KMS-11 (cell line): ENCODE results near the gene GFAP.
A peak's percentile ranks its signal among the peaks of the same experiment; 100 is the strongest.

Experiments used
- H2AFZ ChIP-seq: fragments of 200-600 bp; sonication (generic); 2 replicates; pipeline ENCODE4 v1.6.1; 2016; ENCODE audit warnings: antibody characterized with exemption, mixed run types, low read depth
- H3K27ac ChIP-seq: fragments of 200-600 bp; sonication (generic); 2 replicates; pipeline ENCODE4 v1.6.1; 2016; ENCODE audit warnings: mild to moderate bottlenecking, mixed run types
- H3K27me3 ChIP-seq: fragments of 200-600 bp; sonication (generic); 2 replicates; pipeline ENCODE4 v1.6.1; 2017; ENCODE audit warnings: mild to moderate bottlenecking, low read depth, mixed run types, moderate library complexity; ENCODE audit not compliant: insufficient read depth
- H3K36me3 ChIP-seq: fragments of 200-600 bp; sonication (generic); 2 replicates; pipeline ENCODE4 v1.6.1; 2017; ENCODE audit warnings: mild to moderate bottlenecking, mixed run types; ENCODE audit not compliant: insufficient read depth
- H3K4me1 ChIP-seq: fragments of 200-600 bp; sonication (generic); 2 replicates; pipeline ENCODE4 v1.6.1; 2016; ENCODE audit warnings: mild to moderate bottlenecking, low read depth, mixed run types; ENCODE audit not compliant: poor library complexity, severe bottlenecking
- H3K4me2 ChIP-seq: fragments of 200-600 bp; sonication (generic); 2 replicates; pipeline ENCODE4 v1.7.0; 2016; ENCODE audit warnings: mild to moderate bottlenecking, mixed run types
- H3K4me3 ChIP-seq: fragments of 200-600 bp; sonication (generic); IDR thresholded peaks from 2 replicates; pipeline ENCODE4 v1.6.1; 2017; ENCODE audit warnings: low read depth, low read length, mixed read lengths; ENCODE audit not compliant: insufficient read depth
- H3K79me2 ChIP-seq: fragments of 200-600 bp; sonication (generic); 2 replicates; pipeline ENCODE4 v1.6.1; 2016; ENCODE audit warnings: low read depth, mixed run types; ENCODE audit not compliant: insufficient read depth
- H3K9ac ChIP-seq: fragments of 200-600 bp; sonication (generic); 2 replicates; pipeline ENCODE4 v1.6.1; 2016; ENCODE audit warnings: mild to moderate bottlenecking, mixed run types
- H4K20me1 ChIP-seq: fragments of 200-600 bp; sonication (generic); 2 replicates; pipeline ENCODE4 v1.6.1; 2016; ENCODE audit warnings: mild to moderate bottlenecking, mixed run types; ENCODE audit not compliant: insufficient read depth
- CTCF ChIP-seq: fragments of 200-600 bp; sonication (generic); conservative IDR thresholded peaks from 2 replicates; pipeline ENCODE4 v1.6.1; 2017; ENCODE audit warnings: low read depth, mild to moderate bottlenecking, antibody characterized with exemption, low read length, moderate library complexity, mixed read lengths

Gene GFAP

GRCh38 chr17:44956998-44957981 is 42.0 kb upstream of the GFAP start:
- no peak for TF ChIP-seq CTCF
- no peak overlapping the region for H3K9ac ChIP-seq
- no peak overlapping the region for H3K4me3 ChIP-seq
- no peak overlapping the region for H3K27ac ChIP-seq
- H3K36me3 ChIP-seq, result no peaks in the 10 kb centered on the region
- no peaks in the 10 kb centered on the region for H3K4me1 ChIP-seq
- no peak overlapping the region for H3K4me2 ChIP-seq
- H3K27me3 ChIP-seq, result no peaks in the 10 kb centered on the region; the same call in 1 of the 2 replicates
- H4K20me1 ChIP-seq, result no peaks in the 10 kb centered on the region
- H3K79me2 ChIP-seq, result no peaks in the 10 kb centered on the region
- no peak overlapping the region for H2AFZ ChIP-seq

- Histone ChIP-seq H3K9ac (no peak overlapping the region), H2AFZ (no peak overlapping the region), H3K4me1 (no peaks in the 10 kb centered on the region), H3K79me2 (no peaks in the 10 kb centered on the region), H3K27me3 (no peaks in the 10 kb centered on the region; the same call in 1 of the 2 replicates), H3K27ac (no peak overlapping the region), H3K4me3 (no peak overlapping the region), H3K4me2 (no peak overlapping the region), H3K36me3 (no peaks in the 10 kb centered on the region), H4K20me1 (no peaks in the 10 kb centered on the region)
- no peak for TF ChIP-seq CTCF
Observed at GRCh38 chr17:44955674-44956425, 40.5 kb upstream of the GFAP start.

- no peaks in the 10 kb centered on the region for H3K36me3 ChIP-seq
- H3K9ac ChIP-seq, result no peak overlapping the region
- H3K4me3 ChIP-seq, result no peak overlapping the region
- no peak for TF ChIP-seq CTCF
- H3K4me2 ChIP-seq, result no peak overlapping the region
- no peak overlapping the region for H3K27ac ChIP-seq
- H3K27me3 ChIP-seq, result no peaks in the 10 kb centered on the region
- H4K20me1 ChIP-seq, result no peaks in the 10 kb centered on the region
- no peak overlapping the region for H2AFZ ChIP-seq
- no peaks in the 10 kb centered on the region for H3K79me2 ChIP-seq
- H3K4me1 ChIP-seq, result peaks cover 6% of the 10 kb centered on the region
Observed at GRCh38 chr17:44952946-44953475, 37.7 kb upstream of the GFAP start.

- no peaks in the 10 kb centered on the region for H3K27me3 ChIP-seq
- H3K4me3 ChIP-seq, result no peak overlapping the region
- H3K9ac ChIP-seq, result no peak overlapping the region
- H3K4me2 ChIP-seq, result peak overlapping the region; percentile 77
- peak overlapping the region; percentile 63; the same call in 1 of the 2 replicates for H3K27ac ChIP-seq
- no peaks in the 10 kb centered on the region; the same call in 1 of the 2 replicates for H4K20me1 ChIP-seq
- no peaks in the 10 kb centered on the region; the same call in 1 of the 2 replicates for H3K36me3 ChIP-seq
- peak overlapping the region; percentile 79 for H2AFZ ChIP-seq
- peaks cover 41% of the 10 kb centered on the region for H3K79me2 ChIP-seq
- TF ChIP-seq CTCF, result no peak; the same call in 1 of the 2 replicates
- H3K4me1 ChIP-seq, result peaks cover 24% of the 10 kb centered on the region
Observed at GRCh38 chr17:44948315-44948795, 33.1 kb upstream of the GFAP start.
